Measurements from ENCODE around the gene NCBP2. TPM values are rescaled to one million over a fixed set of nuclear protein-coding genes. Genes with fewer than 3 reads are reported as not detected.

The NCBP2 gene
- total and polyA plus RNA-seq, 5 donors from 2014 or later, result 46.0 to 78.0 (median 69.5) TPM

DNA sequence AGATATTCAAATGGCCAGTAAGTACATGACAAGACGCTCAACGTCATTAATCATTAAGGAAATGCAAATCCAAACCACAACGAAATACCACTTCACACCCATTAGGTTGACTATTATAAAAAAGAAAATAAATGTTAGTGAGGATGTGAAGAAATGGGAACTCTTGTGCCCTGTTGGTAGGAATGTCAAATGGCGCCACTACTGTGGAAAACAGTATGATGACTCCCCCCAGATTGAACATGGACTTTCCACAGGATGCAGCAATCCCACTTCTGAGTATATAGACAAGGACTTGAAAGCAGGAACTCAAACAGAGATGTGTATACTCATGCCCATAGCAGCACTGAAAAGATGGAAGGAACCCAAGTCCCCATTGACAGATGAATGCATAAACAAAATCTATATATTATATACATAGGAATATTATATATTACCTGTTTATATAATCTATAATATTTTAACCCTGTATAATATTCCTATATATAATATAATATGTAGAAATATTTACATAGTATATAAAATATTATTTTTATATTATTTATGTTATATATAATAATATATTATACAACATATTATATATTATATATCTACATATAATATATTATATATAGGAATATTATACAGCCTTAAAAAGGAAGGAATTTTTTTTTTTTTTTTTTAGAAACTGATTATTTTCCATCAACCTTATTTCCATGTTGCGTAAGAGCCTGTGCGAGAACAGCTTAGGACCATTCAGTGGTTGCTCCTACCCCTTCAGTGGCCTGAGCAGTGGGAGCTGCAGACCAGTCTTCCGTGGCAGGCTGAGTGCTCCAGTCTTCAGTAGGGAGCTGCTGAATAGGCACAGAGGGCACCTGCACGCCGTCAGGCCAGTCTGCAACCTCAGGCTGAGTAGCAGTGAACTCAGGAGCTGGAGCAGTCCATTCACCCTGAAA is 43.9 kb upstream of the NCBP2 start:
- no peaks in the 10 kb centered on the region for H3K36me3 Mint-ChIP-seq
- DNase-seq, result no peak
- H3K27me3 ChIP-seq (ENCODE audit: control insufficient read depth, insufficient read depth, low read length), result peaks cover 10% of the 10 kb centered on the region

DNA sequence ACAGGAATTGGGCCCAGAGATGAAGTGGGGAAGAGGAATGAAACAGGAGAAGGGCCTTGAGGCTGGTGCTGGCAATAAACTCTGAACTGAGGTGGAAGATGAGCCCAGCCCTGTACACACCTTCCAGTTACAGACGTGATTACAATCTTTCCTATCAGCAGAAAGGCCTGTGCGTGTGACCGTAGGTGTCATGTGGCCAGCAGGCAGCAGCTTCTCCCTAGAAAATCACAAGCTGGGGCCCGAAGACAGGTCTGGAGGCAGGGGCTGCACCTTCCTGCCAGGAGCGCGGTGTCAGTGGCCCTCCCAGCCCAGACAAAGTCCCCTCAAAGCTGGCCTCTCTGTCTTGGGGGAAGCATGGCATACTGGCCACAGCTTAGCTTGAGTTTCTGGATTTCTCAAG is 43.0 kb upstream of the NCBP2 start:
- Histone ChIP-seq H3K27ac (ENCODE audit: insufficient read depth, low read length, poor library complexity, severe bottlenecking) (no peak overlapping the region), H3K9me3 (ENCODE audit: control insufficient read depth in 2 of 2, low read length in 2 of 2) (peaks cover 4 to 11% of the 10 kb centered on the region in 2 experiments), H3K4me3 (ENCODE audit: low read depth, low read length) (no peak overlapping the region), H3K36me3 (ENCODE audit: control insufficient read depth, insufficient read depth, low read length) (no peaks in the 10 kb centered on the region), H3K4me1 (ENCODE audit: control insufficient read depth, insufficient read depth, low read length, poor library complexity, severe bottlenecking) (no peaks in the 10 kb centered on the region), H3K27me3 (ENCODE audit: control insufficient read depth, insufficient read depth, low read length) (peaks cover 10% of the 10 kb centered on the region)
- DNase-seq (no peak), ATAC-seq (ENCODE audit: low read depth in 2 of 2) (no peak)
- H3K27ac Mint-ChIP-seq, result no peak overlapping the region
- no peak overlapping the region for H3K4me3 Mint-ChIP-seq
- peaks cover 0 to 11% (median 6%) of the 10 kb centered on the region in 7 donors for H3K9me3 Mint-ChIP-seq
- H3K4me1 Mint-ChIP-seq, result no peaks in the 10 kb centered on the region
- peaks cover 13% of the 10 kb centered on the region for H3K27me3 Mint-ChIP-seq
- no peaks in the 10 kb centered on the region for H3K36me3 Mint-ChIP-seq

More for the DNA sequence above, 43.9 kb upstream of the NCBP2 start:
- Histone ChIP-seq H3K4me1 (ENCODE audit: control insufficient read depth, insufficient read depth, low read length, poor library complexity, severe bottlenecking) (no peaks in the 10 kb centered on the region), H3K27ac (ENCODE audit: insufficient read depth, low read length, poor library complexity, severe bottlenecking) (no peak overlapping the region), H3K36me3 (ENCODE audit: control insufficient read depth, insufficient read depth, low read length) (no peaks in the 10 kb centered on the region), H3K4me3 (ENCODE audit: low read depth, low read length) (no peak overlapping the region), H3K9me3 (ENCODE audit: control insufficient read depth in 2 of 2, low read length in 2 of 2) (peaks cover 4 to 11% of the 10 kb centered on the region in 2 experiments)
- Mint-ChIP-seq H3K4me1 (no peaks in the 10 kb centered on the region), H3K4me3 (no peak overlapping the region), H3K9me3 (peaks cover 0 to 11% (median 6%) of the 10 kb centered on the region in 7 donors), H3K27me3 (peaks cover 7% of the 10 kb centered on the region), H3K27ac (no peak overlapping the region)
- no peak for ATAC-seq (ENCODE audit: low read depth in 2 of 2)

DNA sequence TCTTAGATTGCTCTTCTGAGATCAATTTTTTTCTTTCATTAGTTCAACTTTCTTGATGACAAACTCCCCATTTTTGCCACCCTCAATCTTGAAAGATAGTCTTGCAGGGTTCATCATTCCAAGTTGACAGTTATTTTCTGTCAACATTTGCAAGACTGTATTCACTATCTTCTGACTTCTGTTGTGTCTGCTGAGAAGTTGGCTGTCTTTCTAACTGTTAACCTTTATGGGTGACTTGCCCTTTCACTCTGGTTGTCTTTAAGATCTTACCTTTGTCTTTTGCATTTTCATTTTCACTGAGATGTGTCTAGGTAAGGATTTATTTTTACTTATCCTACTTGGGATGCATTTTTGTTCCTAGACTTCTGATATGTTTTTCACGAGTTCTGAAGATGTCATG is 40.9 kb upstream of the NCBP2 start:
- DNase-seq, result no peak
- H3K4me3 ChIP-seq (ENCODE audit: low read depth, low read length), result no peak overlapping the region
- Mint-ChIP-seq H3K36me3 (no peaks in the 10 kb centered on the region), H3K4me3 (no peak overlapping the region), H3K27me3 (peaks cover 19% of the 10 kb centered on the region), H3K9me3 (peaks cover 0 to 11% (median 6%) of the 10 kb centered on the region in 7 donors), H3K27ac (no peak overlapping the region), H3K4me1 (peaks cover 0 to 8% (median 2%) of the 10 kb centered on the region in 4 donors)
- no peaks in the 10 kb centered on the region for H3K36me3 ChIP-seq (ENCODE audit: control insufficient read depth, insufficient read depth, low read length)
- H3K4me1 ChIP-seq (ENCODE audit: control insufficient read depth, insufficient read depth, low read length, poor library complexity, severe bottlenecking), result no peaks in the 10 kb centered on the region
- H3K27me3 ChIP-seq (ENCODE audit: control insufficient read depth, insufficient read depth, low read length), result peaks cover 10% of the 10 kb centered on the region
- peaks cover 4 to 11% of the 10 kb centered on the region in 2 experiments for H3K9me3 ChIP-seq (ENCODE audit: control insufficient read depth in 2 of 2, low read length in 2 of 2)
- ATAC-seq (ENCODE audit: low read depth in 2 of 2), result no peak
- H3K27ac ChIP-seq (ENCODE audit: insufficient read depth, low read length, poor library complexity, severe bottlenecking), result no peak overlapping the region

DNA sequence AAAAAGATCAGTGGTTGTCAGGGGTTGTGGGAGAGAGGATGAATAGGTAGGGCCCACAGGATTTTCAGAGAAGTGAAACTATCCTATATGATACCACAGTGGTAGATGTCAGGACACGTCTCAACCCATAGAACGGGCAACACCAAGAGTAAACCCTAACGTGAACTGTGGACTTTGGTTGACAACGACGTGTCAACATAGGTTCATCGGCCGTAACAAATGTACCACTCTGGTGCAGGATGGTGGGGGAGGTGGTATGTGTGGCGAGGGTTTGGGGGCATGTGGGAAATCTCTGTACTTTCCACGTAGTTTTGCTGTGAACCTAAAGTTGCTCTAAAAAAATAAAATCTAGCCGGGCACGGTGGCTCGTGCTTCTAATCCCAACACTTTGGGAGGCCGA is 39.3 kb upstream of the NCBP2 start:
- H3K4me1 Mint-ChIP-seq, result peaks cover 0 to 8% (median 2%) of the 10 kb centered on the region in 4 donors
- H3K27ac ChIP-seq (ENCODE audit: insufficient read depth, low read length, poor library complexity, severe bottlenecking), result no peak overlapping the region

DNA sequence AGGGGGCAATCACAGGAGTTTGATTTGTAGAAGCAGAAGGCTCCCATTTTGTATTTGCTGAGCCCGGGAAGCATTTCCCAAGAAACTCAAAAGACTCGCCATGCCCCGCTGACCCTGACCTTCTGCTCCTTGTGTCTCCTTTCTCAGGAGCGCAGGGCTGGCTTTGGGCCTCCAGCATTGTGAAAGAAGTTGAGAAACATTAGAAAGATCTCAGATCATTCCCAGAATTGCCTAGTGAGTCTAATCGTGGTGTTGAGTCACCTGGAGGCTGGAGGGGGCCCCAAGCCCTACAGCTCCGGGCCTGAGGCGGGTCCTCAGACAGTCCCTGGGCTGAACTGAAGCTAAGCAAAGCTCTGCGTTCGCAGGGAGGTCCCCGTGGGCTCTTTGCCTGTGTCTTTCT is 37.2 kb upstream of the NCBP2 start:
- peaks cover 0 to 11% (median 6%) of the 10 kb centered on the region in 7 donors for H3K9me3 Mint-ChIP-seq
- H3K27me3 Mint-ChIP-seq, result peaks cover 26% of the 10 kb centered on the region
- DNase-seq (no peak), ATAC-seq (ENCODE audit: low read depth in 2 of 2) (no peak)
- peaks cover 0 to 8% (median 2%) of the 10 kb centered on the region in 4 donors for H3K4me1 Mint-ChIP-seq
- Histone ChIP-seq H3K4me1 (ENCODE audit: control insufficient read depth, insufficient read depth, low read length, poor library complexity, severe bottlenecking) (no peaks in the 10 kb centered on the region), H3K9me3 (ENCODE audit: control insufficient read depth in 2 of 2, low read length in 2 of 2) (peaks cover 4 to 11% of the 10 kb centered on the region in 2 experiments), H3K27ac (ENCODE audit: insufficient read depth, low read length, poor library complexity, severe bottlenecking) (no peak overlapping the region), H3K36me3 (ENCODE audit: control insufficient read depth, insufficient read depth, low read length) (no peaks in the 10 kb centered on the region), H3K27me3 (ENCODE audit: control insufficient read depth, insufficient read depth, low read length) (peaks cover 8% of the 10 kb centered on the region), H3K4me3 (ENCODE audit: low read depth, low read length) (no peak overlapping the region)
- H3K36me3 Mint-ChIP-seq, result no peaks in the 10 kb centered on the region
- no peak overlapping the region for H3K27ac Mint-ChIP-seq
- H3K4me3 Mint-ChIP-seq, result no peak overlapping the region

More for the DNA sequence above, 39.3 kb upstream of the NCBP2 start:
- no peak for ATAC-seq (ENCODE audit: low read depth in 2 of 2)
- H3K27me3 Mint-ChIP-seq, result peaks cover 19% of the 10 kb centered on the region
- Histone ChIP-seq H3K36me3 (ENCODE audit: control insufficient read depth, insufficient read depth, low read length) (no peaks in the 10 kb centered on the region), H3K4me1 (ENCODE audit: control insufficient read depth, insufficient read depth, low read length, poor library complexity, severe bottlenecking) (no peaks in the 10 kb centered on the region), H3K27me3 (ENCODE audit: control insufficient read depth, insufficient read depth, low read length) (peaks cover 10% of the 10 kb centered on the region), H3K9me3 (ENCODE audit: control insufficient read depth in 2 of 2, low read length in 2 of 2) (peaks cover 4 to 11% of the 10 kb centered on the region in 2 experiments), H3K4me3 (ENCODE audit: low read depth, low read length) (no peak overlapping the region)
- H3K36me3 Mint-ChIP-seq, result no peaks in the 10 kb centered on the region
- no peak for DNase-seq
- H3K9me3 Mint-ChIP-seq, result peaks cover 0 to 11% (median 6%) of the 10 kb centered on the region in 7 donors
- H3K27ac Mint-ChIP-seq, result no peak overlapping the region
- no peak overlapping the region for H3K4me3 Mint-ChIP-seq

DNA sequence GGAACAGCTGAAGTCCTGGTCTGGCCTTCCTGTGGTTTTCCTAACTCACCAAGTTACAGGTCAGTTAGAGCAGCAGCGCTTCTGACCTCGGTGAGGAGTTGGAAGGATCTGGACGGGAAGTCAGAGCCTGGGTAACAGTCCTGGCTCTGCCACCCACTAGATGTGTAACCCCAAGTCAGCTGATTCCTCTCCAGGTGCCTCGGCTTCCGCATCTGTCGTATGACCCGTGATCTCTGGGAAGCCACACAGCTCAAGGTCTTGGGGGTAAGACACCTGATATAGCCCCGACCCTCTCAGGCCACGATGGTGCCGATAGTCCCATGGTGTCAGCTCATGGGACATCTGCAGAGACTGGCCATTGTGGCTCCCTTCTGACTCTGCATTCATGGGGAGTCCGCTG is 34.6 kb upstream of the NCBP2 start:
- Histone ChIP-seq H3K4me1 (ENCODE audit: control insufficient read depth, insufficient read depth, low read length, poor library complexity, severe bottlenecking) (no peaks in the 10 kb centered on the region), H3K27ac (ENCODE audit: insufficient read depth, low read length, poor library complexity, severe bottlenecking) (no peak overlapping the region), H3K9me3 (ENCODE audit: control insufficient read depth in 2 of 2, low read length in 2 of 2) (no peaks in the 10 kb centered on the region), H3K36me3 (ENCODE audit: control insufficient read depth, insufficient read depth, low read length) (no peaks in the 10 kb centered on the region), H3K27me3 (ENCODE audit: control insufficient read depth, insufficient read depth, low read length) (peaks cover 2% of the 10 kb centered on the region), H3K4me3 (ENCODE audit: low read depth, low read length) (no peak overlapping the region)
- Mint-ChIP-seq H3K27me3 (peaks cover 19% of the 10 kb centered on the region), H3K4me1 (peaks cover 0 to 8% (median 2%) of the 10 kb centered on the region in 4 donors), H3K9me3 (peaks cover 0 to 4% (median 0%) of the 10 kb centered on the region in 7 donors), H3K36me3 (no peaks in the 10 kb centered on the region), H3K27ac (no peak overlapping the region), H3K4me3 (peak overlapping the region in 1 of 4 donors; percentile 12)
- DNase-seq (no peak), ATAC-seq (ENCODE audit: low read depth in 2 of 2) (no peak)

DNA sequence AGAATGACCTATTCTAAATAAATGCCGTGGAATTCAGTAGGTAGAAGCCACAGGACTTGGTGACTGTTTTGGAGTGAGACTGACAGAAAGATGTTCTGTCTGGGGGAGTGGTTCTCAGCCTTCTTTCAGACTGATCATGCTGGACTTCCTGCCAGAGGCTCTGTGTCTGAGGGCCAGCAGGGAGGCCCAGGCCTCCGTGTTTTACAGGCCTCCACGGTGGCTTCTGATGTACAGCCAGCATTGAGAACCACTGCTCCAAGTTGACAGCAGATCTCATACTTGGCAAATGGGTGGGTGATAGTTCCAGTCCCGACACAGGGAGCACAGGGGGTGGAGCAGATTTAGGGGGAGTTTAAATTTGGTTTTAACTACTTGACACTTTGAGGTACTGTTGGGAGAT is 33.0 kb upstream of the NCBP2 start:
- H3K4me3 ChIP-seq (ENCODE audit: low read depth, low read length), result no peak overlapping the region
- H3K4me1 Mint-ChIP-seq, result peaks cover 0 to 11% (median 4%) of the 10 kb centered on the region in 4 donors
- H3K27ac Mint-ChIP-seq, result no peak overlapping the region
- H3K9me3 ChIP-seq (ENCODE audit: control insufficient read depth in 2 of 2, low read length in 2 of 2), result no peaks in the 10 kb centered on the region
- no peaks in the 10 kb centered on the region for H3K36me3 Mint-ChIP-seq
- no peaks in the 10 kb centered on the region for H3K4me1 ChIP-seq (ENCODE audit: control insufficient read depth, insufficient read depth, low read length, poor library complexity, severe bottlenecking)
- ATAC-seq (ENCODE audit: low read depth in 2 of 2) (no peak), DNase-seq (no peak)
- H3K4me3 Mint-ChIP-seq, result no peak overlapping the region
- H3K27me3 Mint-ChIP-seq, result peaks cover 14% of the 10 kb centered on the region
- peaks cover 3% of the 10 kb centered on the region for H3K27me3 ChIP-seq (ENCODE audit: control insufficient read depth, insufficient read depth, low read length)
- no peaks in the 10 kb centered on the region for H3K36me3 ChIP-seq (ENCODE audit: control insufficient read depth, insufficient read depth, low read length)
- H3K9me3 Mint-ChIP-seq, result no peaks in the 10 kb centered on the region
- H3K27ac ChIP-seq (ENCODE audit: insufficient read depth, low read length, poor library complexity, severe bottlenecking), result no peak overlapping the region
